Natural killer cell (primary cell): ENCODE measurements around the gene SMARCAL1. TPM values are rescaled to one million over a fixed set of nuclear protein-coding genes. Genes with fewer than 3 reads are reported as not detected.

Experiments used
- ATAC-seq, 3 donors: fragments of 150-1000 bp in 2 of 3; fragments of 200-7000 bp in 1 of 3; cut with Tn5 transposase; 1 replicate in 1 of 3; 2 replicates in 2 of 3; pipeline ENCODE4 v1.10.0; 2021; ENCODE audit warnings: mild to moderate bottlenecking in 2 of 3, moderate library complexity in 2 of 3
- DNase-seq, 2 donors: peaks; one replicate each; pipeline versions ENCODE4 v3.0.0 to v3.0.0-alpha.2; 2013 to 2021; ENCODE audit warnings: mixed read lengths in 1 of 2
- H3K27ac ChIP-seq: one replicate; pipeline ENCODE4 v1.5.1; 2013; ENCODE audit warnings: mild to moderate bottlenecking, low read length
- H3K27me3 ChIP-seq: one replicate; pipeline ENCODE4 v1.6.1; 2013; ENCODE audit warnings: low read length; ENCODE audit not compliant: control insufficient read depth, insufficient read depth
- H3K36me3 ChIP-seq: one replicate; pipeline ENCODE4 v1.6.1; 2013; ENCODE audit warnings: low read length; ENCODE audit not compliant: control insufficient read depth, insufficient read depth
- H3K4me1 ChIP-seq: one replicate; pipeline ENCODE4 v1.6.1; 2013; ENCODE audit warnings: low read length; ENCODE audit not compliant: control insufficient read depth, insufficient read depth
- H3K4me3 ChIP-seq: one replicate; pipeline ENCODE4 v1.5.1; 2013; ENCODE audit warnings: low read length
- H3K9me3 ChIP-seq: one replicate; pipeline ENCODE4 v1.6.1; 2013; ENCODE audit warnings: low read length; ENCODE audit not compliant: control insufficient read depth, insufficient read depth
- H3K27ac Mint-ChIP-seq, 2 donors: one replicate each; pipeline ENCODE4 v1.8.0; 2022; ENCODE audit warnings: mild to moderate bottlenecking in 2 of 2, mixed read lengths in 2 of 2, moderate library complexity in 1 of 2
- H3K27me3 Mint-ChIP-seq, 2 donors: one replicate each; pipeline ENCODE4 v1.8.0; 2022; ENCODE audit warnings: low read depth in 2 of 2, mixed read lengths in 2 of 2
- H3K36me3 Mint-ChIP-seq: one replicate; pipeline ENCODE4 v1.8.0; 2022; ENCODE audit warnings: mixed read lengths
- H3K4me1 Mint-ChIP-seq, 2 donors: one replicate each; pipeline ENCODE4 v1.8.0; 2022; ENCODE audit warnings: mixed read lengths in 2 of 2
- H3K4me3 Mint-ChIP-seq: one replicate; pipeline ENCODE4 v1.8.0; 2022; ENCODE audit warnings: mild to moderate bottlenecking, moderate library complexity, mixed read lengths
- H3K9me3 Mint-ChIP-seq, 2 donors: one replicate each; pipeline ENCODE4 v1.8.0; 2022; ENCODE audit warnings: mixed read lengths in 2 of 2
- WGBS: methylation state at CpG from one replicate; pipeline ENCODE4 v1.1.7; 2013; ENCODE audit warnings: missing lambda C conversion rate; ENCODE audit not compliant: insufficient coverage; 5-methylcytosine and 5-hydroxymethylcytosine counted together
- intact Hi-C: fragments of 100-400 bp; cut with micrococcal nuclease; formaldehyde crosslinking; loops from one replicate; pipeline ENCODE4 v1.14.2; 2022
- total RNA-seq, 4 donors: library from RNA; stranded (reverse); fragments of 120-200 nt in 1 of 4; gene quantifications; one replicate each; pipeline versions ENCODE4 v1.2.3 to v1.2.4, GENCODE V29; 2013 to 2022
- TF ChIP-seq, protein P1 (sequence below): fragments of 200-600 bp; IDR thresholded peaks from one replicate; pipeline ENCODE4 v1.8.0; 2022; ENCODE audit warnings: antibody characterized with exemption

SMARCAL1 gene
- total RNA-seq, 3 donors from 2014 or later (not counting 1 experiment from before 2014, with no cell fraction given): 18.7 to 25.6 (median 22.8) TPM

GRCh38 chr2:216522892-216523502, 110.7 kb downstream of the SMARCAL1 start:
- WGBS: 95% methylated on average over 1 of the region's 1 CpG
- H3K4me3 ChIP-seq: no peak overlapping the region
- Mint-ChIP-seq H3K27me3 (peaks cover 0 to 3% of the 10 kb centered on the region in 2 donors), H3K27ac (no peak overlapping the region), H3K4me1 (peaks cover 6 to 7% of the 10 kb centered on the region in 2 donors), H3K9me3 (no peaks in the 10 kb centered on the region), H3K4me3 (no peak overlapping the region), H3K36me3 (no peaks in the 10 kb centered on the region)
- no peak overlapping the region for H3K27ac ChIP-seq
- H3K9me3 ChIP-seq: no peaks in the 10 kb centered on the region
- no peaks in the 10 kb centered on the region for H3K27me3 ChIP-seq
- intact Hi-C loops: no loop called here
- H3K36me3 ChIP-seq: no peaks in the 10 kb centered on the region
- no peak for DNase-seq
- no peak for ATAC-seq
- no peaks in the 10 kb centered on the region for H3K4me1 ChIP-seq
- TF ChIP-seq, protein P1, sequence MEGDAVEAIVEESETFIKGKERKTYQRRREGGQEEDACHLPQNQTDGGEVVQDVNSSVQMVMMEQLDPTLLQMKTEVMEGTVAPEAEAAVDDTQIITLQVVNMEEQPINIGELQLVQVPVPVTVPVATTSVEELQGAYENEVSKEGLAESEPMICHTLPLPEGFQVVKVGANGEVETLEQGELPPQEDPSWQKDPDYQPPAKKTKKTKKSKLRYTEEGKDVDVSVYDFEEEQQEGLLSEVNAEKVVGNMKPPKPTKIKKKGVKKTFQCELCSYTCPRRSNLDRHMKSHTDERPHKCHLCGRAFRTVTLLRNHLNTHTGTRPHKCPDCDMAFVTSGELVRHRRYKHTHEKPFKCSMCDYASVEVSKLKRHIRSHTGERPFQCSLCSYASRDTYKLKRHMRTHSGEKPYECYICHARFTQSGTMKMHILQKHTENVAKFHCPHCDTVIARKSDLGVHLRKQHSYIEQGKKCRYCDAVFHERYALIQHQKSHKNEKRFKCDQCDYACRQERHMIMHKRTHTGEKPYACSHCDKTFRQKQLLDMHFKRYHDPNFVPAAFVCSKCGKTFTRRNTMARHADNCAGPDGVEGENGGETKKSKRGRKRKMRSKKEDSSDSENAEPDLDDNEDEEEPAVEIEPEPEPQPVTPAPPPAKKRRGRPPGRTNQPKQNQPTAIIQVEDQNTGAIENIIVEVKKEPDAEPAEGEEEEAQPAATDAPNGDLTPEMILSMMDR: no peak

GRCh38 chr2:216525972-216526371, 113.7 kb downstream of the SMARCAL1 start:
- H3K4me3 Mint-ChIP-seq: no peak overlapping the region
- Histone ChIP-seq H3K36me3 (no peaks in the 10 kb centered on the region), H3K4me3 (no peak overlapping the region), H3K4me1 (no peaks in the 10 kb centered on the region), H3K27ac (no peak overlapping the region), H3K9me3 (no peaks in the 10 kb centered on the region), H3K27me3 (no peaks in the 10 kb centered on the region)
- H3K27me3 Mint-ChIP-seq: peaks cover 0 to 3% of the 10 kb centered on the region in 2 donors
- H3K27ac Mint-ChIP-seq: no peak overlapping the region
- DNase-seq (no peak), ATAC-seq (no peak)
- 87% methylated on average over 3 of the region's 4 CpGs for WGBS
- TF ChIP-seq, protein P1: no peak
- intact Hi-C loops: no loop called here
- H3K36me3 Mint-ChIP-seq: no peaks in the 10 kb centered on the region
- no peaks in the 10 kb centered on the region for H3K4me1 Mint-ChIP-seq
- no peaks in the 10 kb centered on the region for H3K9me3 Mint-ChIP-seq

- no peak overlapping the region for H3K4me3 ChIP-seq
- H3K4me1 Mint-ChIP-seq: no peaks in the 10 kb centered on the region
- H3K4me1 ChIP-seq: no peaks in the 10 kb centered on the region
- peaks cover 0 to 3% of the 10 kb centered on the region in 2 donors for H3K27me3 Mint-ChIP-seq
- TF ChIP-seq, protein P1: no peak
- H3K4me3 Mint-ChIP-seq: no peak overlapping the region
- no peak overlapping the region for H3K27ac ChIP-seq
- intact Hi-C loops: no loop called here
- no peaks in the 10 kb centered on the region for H3K9me3 ChIP-seq
- H3K36me3 ChIP-seq: no peaks in the 10 kb centered on the region
- DNase-seq (no peak), ATAC-seq (no peak)
- 80% methylated on average over 1 of the region's 1 CpG for WGBS
- no peak overlapping the region for H3K27ac Mint-ChIP-seq
- no peaks in the 10 kb centered on the region for H3K9me3 Mint-ChIP-seq
- no peaks in the 10 kb centered on the region for H3K27me3 ChIP-seq
- H3K36me3 Mint-ChIP-seq: no peaks in the 10 kb centered on the region
Measured at GRCh38 chr2:216526939-216527338, 114.7 kb downstream of the SMARCAL1 start.

DNA sequence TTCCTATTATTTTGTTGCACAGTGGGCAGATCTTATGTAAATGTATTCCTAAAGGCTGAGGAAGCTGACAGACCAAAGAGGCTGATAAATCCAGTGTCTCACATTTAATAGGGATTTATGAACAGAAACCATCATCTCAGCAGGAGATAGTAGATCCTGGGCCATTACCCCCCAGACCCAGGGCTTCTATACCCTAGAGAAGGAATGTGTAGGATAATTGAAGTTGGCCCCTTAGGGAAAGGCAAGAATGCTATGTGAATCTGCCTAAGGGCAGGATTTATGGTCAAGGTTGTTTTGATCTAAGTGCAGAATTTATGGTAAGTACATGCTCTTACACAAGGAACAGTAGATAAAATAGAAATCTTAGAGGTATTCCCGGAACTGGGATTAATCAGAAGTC, 115.3 kb downstream of the SMARCAL1 start:
- no peaks in the 10 kb centered on the region for H3K4me1 Mint-ChIP-seq
- no peak overlapping the region for H3K4me3 Mint-ChIP-seq
- H3K9me3 Mint-ChIP-seq: no peaks in the 10 kb centered on the region
- Histone ChIP-seq H3K27me3 (no peaks in the 10 kb centered on the region), H3K4me3 (no peak overlapping the region), H3K36me3 (no peaks in the 10 kb centered on the region), H3K9me3 (no peaks in the 10 kb centered on the region), H3K27ac (no peak overlapping the region), H3K4me1 (no peaks in the 10 kb centered on the region)
- no peak for ATAC-seq
- H3K27me3 Mint-ChIP-seq: peaks cover 0 to 3% of the 10 kb centered on the region in 2 donors
- H3K27ac Mint-ChIP-seq: no peak overlapping the region
- intact Hi-C loops: no loop called here
- no CpG with 5 or more reads among the region's 1 CpG for WGBS
- no peaks in the 10 kb centered on the region for H3K36me3 Mint-ChIP-seq
- DNase-seq: no peak
- TF ChIP-seq, protein P1: no peak
